CD4-positive, alpha-beta memory T cell (primary cell): ENCODE data around the gene THEMIS. TPM values are rescaled to one million over a fixed set of nuclear protein-coding genes. Genes with fewer than 3 reads are reported as not detected.
"Not testable (repeated sequence)": the region's sequence is repeated elsewhere in the genome, so short reads cannot be mapped to it uniquely, and the experiment has no call there.

ENCODE experiments used
- CTCF ChIA-PET: fragments of 350-600 bp; sonication (Branson Sonifier 250); formaldehyde crosslinking; loops from one replicate; lab custom pipeline; 2021; ENCODE audit warnings: inconsistent platforms; ENCODE audit not compliant: partially characterized antibody; lab: Charles Lee
- POLR2A ChIA-PET: fragments of 350-600 bp; sonication (Branson Sonifier 250); formaldehyde crosslinking; loops from one replicate; lab custom pipeline; 2021; ENCODE audit not compliant: partially characterized antibody; lab: Charles Lee
- DNase-seq, 5 donors: peaks; one replicate each; pipeline versions ENCODE4 v3.0.0 to v3.0.0-alpha.2; 2020 to 2022; ENCODE audit warnings: mixed read lengths in 1 of 5
- H3K27ac ChIP-seq: one replicate; pipeline ENCODE4 v1.7.0; 2013; ENCODE audit warnings: low read depth, low read length
- H3K27me3 ChIP-seq: 2 replicates; pipeline ENCODE4 v1.7.0; 2013; ENCODE audit warnings: mild to moderate bottlenecking, low read length, moderate library complexity; ENCODE audit not compliant: insufficient read depth
- H3K36me3 ChIP-seq: 2 replicates; pipeline ENCODE4 v1.7.0; 2013; ENCODE audit warnings: mild to moderate bottlenecking, low read length, moderate library complexity; ENCODE audit not compliant: insufficient read depth
- H3K4me1 ChIP-seq: 2 replicates; pipeline ENCODE4 v1.7.0; 2013; ENCODE audit warnings: mild to moderate bottlenecking, low read length, moderate library complexity; ENCODE audit not compliant: insufficient read depth
- H3K4me3 ChIP-seq, 2 donors: one replicate each; pipeline ENCODE4 v1.7.0; 2013; ENCODE audit warnings: low read length in 2 of 2, mild to moderate bottlenecking in 1 of 2
- H3K9me3 ChIP-seq, 2 donors: one replicate each; pipeline ENCODE4 v1.7.0; 2013; ENCODE audit warnings: low read length in 2 of 2, control low read depth in 1 of 2; ENCODE audit not compliant: control insufficient read depth in 1 of 2
- H3K27ac Mint-ChIP-seq, 7 donors: one replicate each; pipeline ENCODE4 v1.8.0; 2020 to 2021; ENCODE audit warnings: mixed read lengths in 7 of 7, mild to moderate bottlenecking in 6 of 7, inconsistent platforms in 3 of 7, moderate library complexity in 3 of 7
- H3K27me3 Mint-ChIP-seq, 2 donors: one replicate each; pipeline ENCODE4 v1.8.0; 2020 to 2021; ENCODE audit warnings: mixed read lengths in 2 of 2
- H3K36me3 Mint-ChIP-seq, 2 donors: one replicate each; pipeline ENCODE4 v1.8.0; 2020 to 2021; ENCODE audit warnings: mixed read lengths in 2 of 2, inconsistent platforms in 1 of 2, mild to moderate bottlenecking in 1 of 2
- H3K4me1 Mint-ChIP-seq, 4 donors: one replicate each; pipeline ENCODE4 v1.8.0; 2020 to 2021; ENCODE audit warnings: mixed read lengths in 4 of 4, mild to moderate bottlenecking in 1 of 4
- H3K4me3 Mint-ChIP-seq, 8 donors: one replicate each; pipeline ENCODE4 v1.8.0; 2020 to 2021; ENCODE audit warnings: mixed read lengths in 8 of 8, mild to moderate bottlenecking in 7 of 8, moderate library complexity in 6 of 8, inconsistent platforms in 3 of 8
- H3K9me3 Mint-ChIP-seq, 8 donors: one replicate each; pipeline ENCODE4 v1.8.0; 2020 to 2021; ENCODE audit warnings: mixed read lengths in 8 of 8, mild to moderate bottlenecking in 5 of 8, inconsistent platforms in 3 of 8, moderate library complexity in 1 of 8
- intact Hi-C: fragments of 100-400 bp; cut with micrococcal nuclease; formaldehyde crosslinking; loops from one replicate; pipeline ENCODE4 v1.15.1; 2023
- polyA plus RNA-seq, 2 donors: library from polyadenylated mRNA; unstranded; fragments of 300-500 nt; fragmentation: Illumina TruSeq; gene quantifications; one replicate each; pipeline ENCODE4 v1.2.3, GENCODE V29; 2021
- total RNA-seq, 2 experiments: library from RNA; stranded (reverse); gene quantifications; one replicate each; pipeline ENCODE4 v1.2.3, GENCODE V29; 2021

Gene THEMIS
- total and polyA plus RNA-seq, 4 experiments from 2014 or later = 58.1 to 112 (median 70.9) TPM

DNA sequence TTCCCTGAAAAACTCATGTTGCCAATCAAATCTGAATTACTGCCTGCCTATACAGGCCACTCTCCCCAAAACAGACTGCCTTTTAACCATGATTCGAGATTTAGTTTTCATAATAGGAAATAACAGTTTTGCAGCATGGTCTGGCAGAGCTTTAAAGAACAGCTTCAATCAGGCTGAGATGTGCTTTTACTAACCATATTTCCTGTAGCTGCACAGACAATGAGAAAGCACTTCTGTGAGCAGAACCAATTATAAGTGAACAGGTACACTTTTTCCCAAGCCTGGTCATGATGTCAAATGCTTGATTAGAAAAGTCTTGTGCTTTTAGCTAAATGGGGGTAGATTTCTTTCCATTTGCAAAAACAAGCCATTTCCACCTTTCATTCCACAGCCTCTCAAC is 108.2 kb downstream of the THEMIS start:
- peak in 4 of 5 donors; percentile 9 to 31 (median 22) for DNase-seq
- H3K27me3 Mint-ChIP-seq = no peaks in the 10 kb centered on the region
- intact Hi-C loops = no loop called here
- Histone ChIP-seq H3K27me3 (no peaks in the 10 kb centered on the region), H3K4me1 (peaks cover 81% of the 10 kb centered on the region), H3K9me3 (no peaks in the 10 kb centered on the region), H3K4me3 (no peak overlapping the region), H3K36me3 (no peaks in the 10 kb centered on the region), H3K27ac (no peak overlapping the region)
- peaks cover 68 to 93% (median 80%) of the 10 kb centered on the region in 4 donors for H3K4me1 Mint-ChIP-seq
- peak overlapping the region in 6 of 8 donors; percentile 21 to 72 (median 49) for H3K4me3 Mint-ChIP-seq
- ChIA-PET CTCF (interaction anchor here (1.0 to 1.6 kb wide), 2 partner anchors 10 to 14 kb away, joined by 3 to 7 read pairs; no protein-coding TSS in a partner anchor), POLR2A (interaction anchor here (0.9 kb wide), 1 partner anchor 29 kb away, joined by 4 read pairs; no protein-coding TSS in a partner anchor)
- H3K27ac Mint-ChIP-seq = peak overlapping the region in 6 of 7 donors; percentile 47 to 82 (median 73)
- peaks cover 34 to 40% of the 10 kb centered on the region in 2 donors for H3K36me3 Mint-ChIP-seq
- no peaks in the 10 kb centered on the region for H3K9me3 Mint-ChIP-seq

DNA sequence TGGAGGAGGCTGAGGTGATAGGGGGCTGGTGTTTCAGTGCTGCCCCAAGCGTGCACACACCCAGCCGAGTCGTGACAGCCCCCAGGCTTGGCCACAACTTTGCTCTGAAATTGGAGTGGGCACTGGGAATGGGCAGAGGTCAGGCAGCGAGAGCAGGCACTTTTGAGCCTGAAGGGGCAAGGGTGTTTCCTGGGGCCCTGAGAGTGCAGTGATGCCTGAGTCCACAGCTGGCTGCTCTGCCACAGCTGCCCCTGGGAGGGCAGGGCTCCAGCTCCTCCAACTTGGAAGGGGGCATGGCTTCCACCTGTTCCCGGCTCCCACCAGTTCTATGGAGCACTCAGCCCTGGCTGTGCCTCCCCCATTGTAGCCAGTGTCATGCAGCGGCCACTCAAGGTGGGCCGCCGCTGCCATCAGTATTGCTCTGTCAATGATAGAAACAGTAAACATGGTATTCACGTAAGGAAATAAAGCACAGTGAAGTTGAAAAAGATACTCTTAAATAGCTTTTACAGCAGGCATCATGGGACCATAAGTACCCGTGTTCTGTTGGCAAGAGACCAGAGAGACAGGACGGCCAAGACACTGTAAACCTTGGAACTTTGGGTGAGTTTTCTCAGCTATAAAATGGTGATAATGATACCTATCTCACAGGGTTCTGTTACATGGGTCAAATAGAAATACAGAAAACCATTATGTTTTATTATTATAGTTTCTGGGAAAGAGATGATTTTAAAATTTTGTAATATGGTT is 108.9 kb downstream of the THEMIS start:
- intact Hi-C loops = no loop called here
- CTCF ChIA-PET = interaction anchor here (1.0 to 1.6 kb wide), 2 partner anchors 9 to 50 kb away, joined by 4 to 7 read pairs; no protein-coding TSS in a partner anchor
- Histone ChIP-seq H3K4me3 (no peak overlapping the region), H3K36me3 (no peaks in the 10 kb centered on the region), H3K9me3 (no peaks in the 10 kb centered on the region), H3K4me1 (peaks cover 79% of the 10 kb centered on the region), H3K27ac (no peak overlapping the region), H3K27me3 (no peaks in the 10 kb centered on the region)
- DNase-seq = no peak
- POLR2A ChIA-PET = interaction anchor here (0.6 kb wide), 1 partner anchor 12 kb away, joined by 3 read pairs; no protein-coding TSS in a partner anchor
- peaks cover 67 to 93% (median 79%) of the 10 kb centered on the region in 4 donors for H3K4me1 Mint-ChIP-seq
- H3K27ac Mint-ChIP-seq = peak overlapping the region in 1 of 7 donors; percentile 72
- no peaks in the 10 kb centered on the region for H3K27me3 Mint-ChIP-seq
- peak overlapping the region in 1 of 8 donors; percentile 28 for H3K4me3 Mint-ChIP-seq
- peaks cover 31 to 38% of the 10 kb centered on the region in 2 donors for H3K36me3 Mint-ChIP-seq
- no peaks in the 10 kb centered on the region for H3K9me3 Mint-ChIP-seq

DNA sequence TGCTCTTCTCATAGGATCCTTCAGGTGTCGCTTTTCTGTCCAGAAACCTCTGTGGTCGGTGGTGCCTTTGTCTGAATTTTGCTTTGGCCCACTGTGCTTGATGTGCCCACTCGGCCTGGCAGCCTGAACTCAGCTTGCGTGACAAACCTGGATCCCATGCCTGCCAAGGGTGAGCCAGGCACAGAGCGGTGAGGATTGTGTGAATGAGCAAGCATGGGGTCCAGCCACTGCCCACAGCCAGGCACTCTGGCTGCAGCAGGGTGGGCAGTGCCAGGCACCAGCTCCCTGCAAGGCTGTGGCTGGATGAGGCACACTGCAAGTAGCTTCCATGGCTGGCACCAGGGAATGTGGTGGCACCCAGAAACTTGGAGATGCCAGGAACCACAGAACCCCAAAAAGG is 110.3 kb downstream of the THEMIS start:
- POLR2A ChIA-PET = no interaction called here
- Histone ChIP-seq H3K4me3 (no peak overlapping the region), H3K4me1 (peaks cover 74% of the 10 kb centered on the region), H3K36me3 (no peaks in the 10 kb centered on the region), H3K27ac (no peak overlapping the region), H3K9me3 (no peaks in the 10 kb centered on the region), H3K27me3 (no peaks in the 10 kb centered on the region)
- H3K4me3 Mint-ChIP-seq = peak overlapping the region in 2 of 8 donors; percentile 22 to 73
- H3K4me1 Mint-ChIP-seq = peaks cover 63 to 86% (median 73%) of the 10 kb centered on the region in 4 donors
- H3K9me3 Mint-ChIP-seq = no peaks in the 10 kb centered on the region
- peak overlapping the region in 3 of 7 donors; percentile 3 to 57 (median 54) for H3K27ac Mint-ChIP-seq
- no peaks in the 10 kb centered on the region for H3K27me3 Mint-ChIP-seq
- no peak for DNase-seq
- H3K36me3 Mint-ChIP-seq = peaks cover 24 to 37% of the 10 kb centered on the region in 2 donors
- intact Hi-C loops = no loop called here
- CTCF ChIA-PET = interaction anchor here (1.0 kb wide), 1 partner anchor 51 kb away, joined by 4 read pairs; no protein-coding TSS in a partner anchor

GRCh38 chr6:127786109-127786508 is 114.7 kb downstream of the THEMIS start:
- H3K9me3 Mint-ChIP-seq = peaks cover 0 to 4% (median 0%) of the 10 kb centered on the region in 8 donors
- peak overlapping the region in 1 of 7 donors; percentile 4 for H3K27ac Mint-ChIP-seq
- no peak overlapping the region for H3K4me3 Mint-ChIP-seq
- peaks cover 52 to 90% (median 70%) of the 10 kb centered on the region in 4 donors for H3K4me1 Mint-ChIP-seq
- DNase-seq = no peak
- ChIA-PET POLR2A (interaction anchor here (1.4 kb wide), 1 partner anchor 10 kb away, joined by 3 read pairs; no protein-coding TSS in a partner anchor), CTCF (interaction anchor here (1.4 kb wide), 1 partner anchor 12 kb away, joined by 3 read pairs; no protein-coding TSS in a partner anchor)
- H3K27ac ChIP-seq = no peak overlapping the region
- intact Hi-C loops = no loop called here
- H3K27me3 Mint-ChIP-seq = no peaks in the 10 kb centered on the region
- H3K36me3 Mint-ChIP-seq = peaks cover 51 to 52% of the 10 kb centered on the region in 2 donors
- no peaks in the 10 kb centered on the region for H3K27me3 ChIP-seq
- no peaks in the 10 kb centered on the region for H3K9me3 ChIP-seq
- H3K4me3 ChIP-seq = no peak overlapping the region
- peaks cover 45% of the 10 kb centered on the region for H3K4me1 ChIP-seq
- H3K36me3 ChIP-seq = no peaks in the 10 kb centered on the region

DNA sequence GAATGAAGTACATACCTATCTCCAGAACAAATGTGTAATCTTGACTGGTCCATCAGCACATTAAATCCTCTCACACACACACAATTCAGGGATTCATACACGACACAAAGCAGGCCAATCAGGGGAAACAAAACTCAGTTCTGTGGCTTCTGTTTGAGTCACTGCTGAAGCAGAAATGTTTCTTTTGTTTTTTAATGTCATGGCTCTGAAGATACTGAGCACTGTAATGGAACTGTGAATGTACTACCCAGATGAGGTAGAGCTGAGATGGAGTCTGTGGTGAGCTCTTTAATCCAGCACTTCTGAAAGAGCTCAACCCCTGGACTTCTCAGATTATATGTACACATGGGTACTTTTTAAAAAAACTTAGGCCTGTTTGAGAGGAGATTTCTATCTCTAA is 116.4 kb downstream of the THEMIS start:
- no peaks in the 10 kb centered on the region for H3K36me3 ChIP-seq
- H3K4me1 ChIP-seq = peaks cover 35% of the 10 kb centered on the region
- Mint-ChIP-seq H3K36me3 (peaks cover 46 to 51% of the 10 kb centered on the region in 2 donors), H3K27ac (peak overlapping the region in 1 of 7 donors; percentile 58), H3K9me3 (peaks cover 0 to 4% (median 0%) of the 10 kb centered on the region in 8 donors), H3K4me1 (peaks cover 50 to 89% (median 70%) of the 10 kb centered on the region in 4 donors), H3K4me3 (peak overlapping the region in 1 of 8 donors; percentile 7), H3K27me3 (no peaks in the 10 kb centered on the region)
- ChIA-PET CTCF (no interaction called here), POLR2A (no interaction called here)
- no peak overlapping the region for H3K4me3 ChIP-seq
- no peak overlapping the region for H3K27ac ChIP-seq
- intact Hi-C loops = no loop called here
- H3K9me3 ChIP-seq = no peaks in the 10 kb centered on the region
- no peaks in the 10 kb centered on the region for H3K27me3 ChIP-seq
- DNase-seq = no peak

DNA sequence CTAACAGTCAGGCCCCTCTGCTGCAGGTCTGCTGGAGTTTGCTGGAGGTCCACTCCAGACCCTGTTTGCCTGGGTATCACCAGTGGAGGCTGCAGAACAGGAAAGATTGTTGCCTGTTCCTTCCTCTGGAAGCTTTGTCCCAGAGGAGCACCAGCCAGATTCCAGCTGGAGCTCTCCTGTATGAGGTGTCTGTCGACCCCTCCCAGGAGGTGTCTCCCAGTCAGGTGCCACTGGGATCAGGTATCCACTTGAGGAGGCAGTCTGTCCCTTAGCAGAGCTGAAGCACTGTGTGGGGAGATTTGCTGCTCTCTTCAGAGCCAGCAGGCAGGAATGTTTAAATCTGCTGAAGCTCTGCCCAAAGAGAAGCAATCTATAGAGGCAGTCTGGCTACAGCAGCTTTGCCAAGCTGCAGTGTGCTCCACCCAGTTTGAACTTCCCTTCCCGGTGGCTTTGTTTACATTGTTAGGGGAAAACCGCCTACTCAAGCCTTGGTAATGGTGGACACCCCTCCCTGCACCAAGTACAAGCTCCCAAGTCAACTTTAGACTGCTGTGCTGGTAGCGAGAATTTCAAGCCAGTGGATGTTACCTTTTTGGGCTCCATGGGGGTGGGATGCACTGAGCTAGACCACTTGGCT is 119.1 kb downstream of the THEMIS start:
- H3K9me3 ChIP-seq, intact Hi-C loops, H3K27ac ChIP-seq, H3K27me3 ChIP-seq, H3K9me3 Mint-ChIP-seq, H3K4me3 ChIP-seq, DNase-seq, H3K27me3 Mint-ChIP-seq, H3K36me3 ChIP-seq: not testable (repeated sequence)
- Mint-ChIP-seq H3K36me3 (peaks cover 40 to 42% of the 10 kb centered on the region in 2 donors), H3K4me1 (peaks cover 44 to 79% (median 61%) of the 10 kb centered on the region in 4 donors), H3K27ac (peak overlapping the region in 3 of 7 donors; percentile 42 to 72 (median 63)), H3K4me3 (peak overlapping the region in 1 of 8 donors; percentile 28)
- H3K4me1 ChIP-seq = peaks cover 30% of the 10 kb centered on the region
- POLR2A ChIA-PET = interaction anchor here (1.7 kb wide), 1 partner anchor 15 kb away, joined by 5 read pairs; no protein-coding TSS in a partner anchor
- CTCF ChIA-PET = interaction anchor here (1.8 to 2.5 kb wide), 2 partner anchors 10 to 74 kb away, joined by 6 to 7 read pairs; no protein-coding TSS in a partner anchor
